ENCODE data around the gene RIN1.

DNA sequence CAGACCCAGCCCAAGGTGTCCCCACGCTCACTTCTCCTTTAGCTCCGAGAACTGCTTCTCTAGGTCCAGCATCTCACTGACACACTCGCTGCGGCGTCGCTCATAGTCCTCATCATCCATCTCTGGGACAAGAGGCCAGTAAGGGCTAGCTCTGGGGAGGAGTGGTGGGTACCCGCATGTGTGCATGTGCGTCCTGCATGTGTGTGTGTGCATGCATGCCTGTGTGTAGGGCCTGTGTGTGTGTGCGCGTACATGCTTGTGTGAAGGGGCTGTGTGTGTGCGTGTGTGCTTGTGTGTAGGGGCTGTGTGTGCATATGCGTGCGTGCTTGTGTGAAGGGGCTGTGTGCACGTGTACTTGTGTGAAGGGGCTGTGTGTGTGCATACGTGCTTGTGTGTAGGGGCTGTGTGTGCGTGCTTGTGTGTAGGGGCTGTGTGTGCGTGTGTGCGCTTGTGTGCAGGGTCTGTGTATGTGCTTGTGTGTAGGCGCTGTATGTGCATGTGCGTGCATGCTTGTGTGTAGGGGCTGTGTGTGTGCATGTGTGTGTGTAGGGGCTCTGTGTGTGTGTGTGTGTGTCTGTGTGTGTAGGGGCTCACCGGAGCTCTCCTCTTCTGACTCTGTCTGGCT is 5.4 kb upstream of the RIN1 start:
- TF ChIP-seq, protein P1, sequence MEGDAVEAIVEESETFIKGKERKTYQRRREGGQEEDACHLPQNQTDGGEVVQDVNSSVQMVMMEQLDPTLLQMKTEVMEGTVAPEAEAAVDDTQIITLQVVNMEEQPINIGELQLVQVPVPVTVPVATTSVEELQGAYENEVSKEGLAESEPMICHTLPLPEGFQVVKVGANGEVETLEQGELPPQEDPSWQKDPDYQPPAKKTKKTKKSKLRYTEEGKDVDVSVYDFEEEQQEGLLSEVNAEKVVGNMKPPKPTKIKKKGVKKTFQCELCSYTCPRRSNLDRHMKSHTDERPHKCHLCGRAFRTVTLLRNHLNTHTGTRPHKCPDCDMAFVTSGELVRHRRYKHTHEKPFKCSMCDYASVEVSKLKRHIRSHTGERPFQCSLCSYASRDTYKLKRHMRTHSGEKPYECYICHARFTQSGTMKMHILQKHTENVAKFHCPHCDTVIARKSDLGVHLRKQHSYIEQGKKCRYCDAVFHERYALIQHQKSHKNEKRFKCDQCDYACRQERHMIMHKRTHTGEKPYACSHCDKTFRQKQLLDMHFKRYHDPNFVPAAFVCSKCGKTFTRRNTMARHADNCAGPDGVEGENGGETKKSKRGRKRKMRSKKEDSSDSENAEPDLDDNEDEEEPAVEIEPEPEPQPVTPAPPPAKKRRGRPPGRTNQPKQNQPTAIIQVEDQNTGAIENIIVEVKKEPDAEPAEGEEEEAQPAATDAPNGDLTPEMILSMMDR (IDR thresholded peaks at IDR 0.05): no peak
- no peak for TF ChIP-seq POLR2A (IDR thresholded peaks at IDR 0.05)

Measured in heart left ventricle (tissue), 13 donors.